Endothelial cell of umbilical vein (primary cell): ENCODE measurements around the gene EXOC1. TPM values are rescaled to one million over a fixed set of nuclear protein-coding genes. Genes with fewer than 3 reads are reported as not detected.

ENCODE experiments used
- BruUV-seq: library from RNA; stranded (reverse); fragments of 400-500 nt; replicated peaks from 2 replicates; lab custom pipeline; 2021; lab: Mats Ljungman, UMichigan
- CTCF ChIA-PET: fragments of 300-600, 350-600 bp; sonication (Branson Sonifier 250); formaldehyde crosslinking; loops from one replicate; lab custom pipeline; 2021; ENCODE audit warnings: antibody characterized with exemption, inconsistent platforms; lab: Charles Lee
- POLR2A ChIA-PET: fragments of 300-600, 350-600 bp; sonication (Branson Sonifier 250); formaldehyde crosslinking; loops from one replicate; lab custom pipeline; 2021; ENCODE audit warnings: antibody characterized with exemption, inconsistent platforms; lab: Charles Lee
- DNase-seq: peaks from one replicate; pipeline ENCODE4 v3.0.0-alpha.2; 2011; ENCODE audit warnings: low read depth, low spot score
- FAIRE-seq: peaks from 2 replicates; lab custom pipeline; 2011; peaks lifted over from hg19 to GRCh38; lab: Jason Lieb, UNC
- H2AFZ ChIP-seq: 2 replicates; pipeline ENCODE4 v1.6.0; 2012; ENCODE audit warnings: low read depth, low read length, control low read depth, inconsistent platforms
- H3K27ac ChIP-seq: 2 replicates; pipeline ENCODE4 v1.5.1; 2011; ENCODE audit warnings: low read depth, mild to moderate bottlenecking, control low read depth, low read length, moderate library complexity; ENCODE audit not compliant: insufficient read depth
- H3K27me3 ChIP-seq, 2 experiments: 2 replicates each; pipeline versions ENCODE4 v1.6.0 to v1.6.1; 2011; ENCODE audit warnings: low read length in 2 of 2, mixed read lengths in 1 of 2; ENCODE audit not compliant: control insufficient read depth in 2 of 2, insufficient read depth in 2 of 2
- H3K36me3 ChIP-seq, 2 experiments: 2 replicates in 1 of 2; 3 replicates in 1 of 2; pipeline ENCODE4 v1.5.1; 2011; ENCODE audit warnings: low read length in 2 of 2, mild to moderate bottlenecking in 1 of 2, moderate library complexity in 1 of 2; ENCODE audit not compliant: control insufficient read depth in 2 of 2, insufficient read depth in 2 of 2; ENCODE audit errors: extremely low read depth in 1 of 2
- H3K4me1 ChIP-seq: 3 replicates; pipeline ENCODE4 v1.5.1; 2011; ENCODE audit warnings: mild to moderate bottlenecking, low read length; ENCODE audit not compliant: control insufficient read depth, insufficient read depth; ENCODE audit errors: extremely low read depth
- H3K4me2 ChIP-seq: 2 replicates; pipeline ENCODE4 v1.6.1; 2011; ENCODE audit warnings: low read length, control low read depth, mixed read lengths; ENCODE audit not compliant: insufficient read depth
- H3K4me3 ChIP-seq, 3 experiments: fragments of 200-600 bp in 1 of 3; sonication (generic), shearing (Covaris generic) in 1 of 3; replicated peaks in 1 of 3; 2 replicates each; pipeline ENCODE4 v1.5.1; 2011 to 2016; ENCODE audit warnings: control low read depth in 3 of 3, low read length in 3 of 3, mild to moderate bottlenecking in 2 of 3, inconsistent platforms in 1 of 3, low read depth in 1 of 3, moderate library complexity in 1 of 3; ENCODE audit not compliant: insufficient read depth in 1 of 3
- H3K79me2 ChIP-seq: 2 replicates; pipeline ENCODE4 v1.6.0; 2012; ENCODE audit warnings: low read length, inconsistent platforms; ENCODE audit not compliant: control insufficient read depth, insufficient read depth
- H3K9ac ChIP-seq: replicated peaks from 2 replicates; pipeline ENCODE3; 2011; ENCODE audit warnings: low read length, control low read depth; ENCODE audit not compliant: insufficient read depth; ENCODE audit errors: extremely low read depth
- H3K9me1 ChIP-seq: replicated peaks from 3 replicates; pipeline ENCODE4 v1.6.0; 2011; ENCODE audit warnings: mild to moderate bottlenecking, low read length; ENCODE audit not compliant: control insufficient read depth, insufficient read depth; ENCODE audit errors: extremely low read depth
- H3K9me3 ChIP-seq: replicated peaks from 2 replicates; pipeline ENCODE4 v1.5.1; 2012; ENCODE audit warnings: low read length, inconsistent platforms; ENCODE audit not compliant: control insufficient read depth, insufficient read depth
- H4K20me1 ChIP-seq: replicated peaks from 2 replicates; pipeline ENCODE3; 2011; ENCODE audit warnings: mild to moderate bottlenecking, low read length; ENCODE audit not compliant: control insufficient read depth, insufficient read depth; ENCODE audit errors: extremely low read depth
- EZH2 ChIP-seq: IDR thresholded peaks from 2 replicates; pipeline ENCODE4 v1.6.1; 2012; ENCODE audit warnings: borderline replicate concordance, low read depth, mild to moderate bottlenecking, moderate library complexity, low read length, inconsistent platforms; ENCODE audit not compliant: severe bottlenecking
- FOS ChIP-seq: IDR thresholded peaks from 2 replicates; pipeline ENCODE4 v1.6.1; 2011; ENCODE audit warnings: mild to moderate bottlenecking, low read length, moderate library complexity, borderline replicate concordance; ENCODE audit not compliant: insufficient read depth
- GATA2 ChIP-seq: IDR thresholded peaks from 2 replicates; pipeline ENCODE4 v1.7.0; 2011; ENCODE audit warnings: low read depth, mild to moderate bottlenecking, moderate library complexity, mixed read lengths, low read length; ENCODE audit not compliant: insufficient read length, insufficient read depth
- JUN ChIP-seq: IDR thresholded peaks from 2 replicates; pipeline ENCODE4 v1.6.1; 2011; ENCODE audit warnings: borderline replicate concordance, low read depth; ENCODE audit not compliant: insufficient read length, insufficient read depth
- MYC ChIP-seq: IDR thresholded peaks from one replicate; pipeline ENCODE4 v1.6.1; 2011; ENCODE audit warnings: mild to moderate bottlenecking, low read depth, low read length
- POLR2A ChIP-seq: IDR thresholded peaks from 2 replicates; pipeline ENCODE4 v1.6.1; 2012; ENCODE audit warnings: low read depth, mild to moderate bottlenecking, control low read depth, low read length
- POLR2AphosphoS5 ChIP-seq: IDR thresholded peaks from 2 replicates; pipeline ENCODE4 v1.6.1; 2012; ENCODE audit warnings: low read depth, mild to moderate bottlenecking, control low read depth, low read length, moderate library complexity; ENCODE audit not compliant: insufficient read depth
- dilution Hi-C: fragments of 300-500 bp; cut with MboI; formaldehyde crosslinking; loops from one replicate; pipeline ENCODE4 v1.15.0; 2019; ENCODE audit warnings: low sequenced_read_pairs; ENCODE audit not compliant: extremely low pct_ligation_motif_present
- intact Hi-C: fragments of 100-400 bp; cut with micrococcal nuclease; formaldehyde crosslinking; loops from one replicate; pipeline ENCODE4 v1.10.0; 2022
- polyA plus RNA-seq, 4 experiments: library from polyadenylated mRNA; depleted of rRNA in 3 of 4; stranded (reverse) in 3 of 4; unstranded in 1 of 4; fragments of >200 nt; gene quantifications; 2 replicates each; pipeline versions ENCODE4 v1.2.1 to v1.2.3, GENCODE V29; 2011 to 2012; ENCODE audit warnings: missing spikeins in 1 of 4
- total RNA-seq: library from RNA; stranded (reverse); gene quantifications from 2 replicates; pipeline ENCODE4 v1.2.3, GENCODE V29; 2021
- TF ChIP-seq, protein P1 (sequence below): IDR thresholded peaks from 2 replicates; pipeline ENCODE4 v1.6.1; 2011; ENCODE audit not compliant: insufficient read depth, insufficient read length
- TF ChIP-seq, protein P2 (sequence below), 2 donors: IDR thresholded peaks; 1 replicate in 1 of 2; 2 replicates in 1 of 2; pipeline ENCODE4 v1.5.1; 2011; ENCODE audit warnings: low read length in 2 of 2, mild to moderate bottlenecking in 2 of 2, moderate library complexity in 2 of 2, control low read depth in 1 of 2, inconsistent platforms in 1 of 2, low read depth in 1 of 2; ENCODE audit not compliant: insufficient read depth in 1 of 2; ENCODE audit errors: extremely low read depth in 1 of 2

The EXOC1 gene
- total and polyA plus RNA-seq, 2 donors (not counting 3 experiments of a cell fraction or from before 2014, with no cell fraction given), result 11.6 to 33.3 TPM

- no peaks in the 10 kb centered on the region for H3K79me2 ChIP-seq
- H3K9me1 ChIP-seq, result no peaks in the 10 kb centered on the region
- H3K27ac ChIP-seq, result no peak overlapping the region
- H3K36me3 ChIP-seq, result peaks cover 0 to 17% of the 10 kb centered on the region in 2 experiments
- no peaks in the 10 kb centered on the region for H3K9me3 ChIP-seq
- peaks cover 21% of the 10 kb centered on the region for H3K4me1 ChIP-seq
- H3K9ac ChIP-seq, result no peak overlapping the region
- H3K27me3 ChIP-seq, result no peaks in the 10 kb centered on the region
- H4K20me1 ChIP-seq, result no peaks in the 10 kb centered on the region
- TF ChIP-seq FOS, result no peak
- no peak for TF ChIP-seq JUN
- no peak for TF ChIP-seq GATA2
- TF ChIP-seq EZH2, result no peak
- no peak for TF ChIP-seq POLR2AphosphoS5
- TF ChIP-seq, protein P1, sequence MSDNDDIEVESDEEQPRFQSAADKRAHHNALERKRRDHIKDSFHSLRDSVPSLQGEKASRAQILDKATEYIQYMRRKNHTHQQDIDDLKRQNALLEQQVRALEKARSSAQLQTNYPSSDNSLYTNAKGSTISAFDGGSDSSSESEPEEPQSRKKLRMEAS, result no peak
- TF ChIP-seq, protein P2, sequence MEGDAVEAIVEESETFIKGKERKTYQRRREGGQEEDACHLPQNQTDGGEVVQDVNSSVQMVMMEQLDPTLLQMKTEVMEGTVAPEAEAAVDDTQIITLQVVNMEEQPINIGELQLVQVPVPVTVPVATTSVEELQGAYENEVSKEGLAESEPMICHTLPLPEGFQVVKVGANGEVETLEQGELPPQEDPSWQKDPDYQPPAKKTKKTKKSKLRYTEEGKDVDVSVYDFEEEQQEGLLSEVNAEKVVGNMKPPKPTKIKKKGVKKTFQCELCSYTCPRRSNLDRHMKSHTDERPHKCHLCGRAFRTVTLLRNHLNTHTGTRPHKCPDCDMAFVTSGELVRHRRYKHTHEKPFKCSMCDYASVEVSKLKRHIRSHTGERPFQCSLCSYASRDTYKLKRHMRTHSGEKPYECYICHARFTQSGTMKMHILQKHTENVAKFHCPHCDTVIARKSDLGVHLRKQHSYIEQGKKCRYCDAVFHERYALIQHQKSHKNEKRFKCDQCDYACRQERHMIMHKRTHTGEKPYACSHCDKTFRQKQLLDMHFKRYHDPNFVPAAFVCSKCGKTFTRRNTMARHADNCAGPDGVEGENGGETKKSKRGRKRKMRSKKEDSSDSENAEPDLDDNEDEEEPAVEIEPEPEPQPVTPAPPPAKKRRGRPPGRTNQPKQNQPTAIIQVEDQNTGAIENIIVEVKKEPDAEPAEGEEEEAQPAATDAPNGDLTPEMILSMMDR (IDR thresholded peaks at IDR 0.05; ENCODE audit: extremely low read depth in 1 of 2, insufficient read depth in 1 of 2, low read depth in 1 of 2, low read length in 2 of 2), result no peak
- TF ChIP-seq MYC, result no peak
- TF ChIP-seq POLR2A, result no peak
- DNase-seq (no peak), FAIRE-seq (no peak)
- dilution Hi-C loops (no loop called here), intact Hi-C loops (loop anchor here (5.0 to 10.0 kb wide), 2 partner anchors 97 to 890 kb away; no protein-coding TSS in a partner anchor)
- H2AFZ ChIP-seq, result no peak overlapping the region
- BruUV-seq, result no TSS peak
- H3K4me3 ChIP-seq, result no peak overlapping the region
- CTCF ChIA-PET, result interaction anchor here (1.4 to 4.4 kb wide), 6 partner anchors 11 to 866 kb away, joined by 3 to 24 read pairs (median 17); partner anchors contain the start of genes CEP135 and EXOC1
- H3K4me2 ChIP-seq, result no peak overlapping the region
- POLR2A ChIA-PET, result interaction anchor here (1.9 kb wide), 1 partner anchor 11 kb away, joined by 6 read pairs; the partner anchor contains the start of gene EXOC1
Observed at GRCh38 chr4:55864577-55865223, 11.3 kb downstream of the EXOC1 start.
